Liver (tissue), 9 donors: ENCODE results near the gene ALK. TPM values are rescaled to one million over a fixed set of nuclear protein-coding genes. Genes with fewer than 3 reads are reported as not detected.

Experiments used
- DNase-seq: peaks from one replicate; pipeline ENCODE4 v3.0.0-alpha.2; 2017; ENCODE audit warnings: low spot score
- H3K27ac ChIP-seq, 2 donors: one replicate each; pipeline ENCODE4 v1.7.0; 2013; ENCODE audit warnings: inconsistent platforms in 2 of 2, low read length in 2 of 2, control low read depth in 1 of 2, low read depth in 1 of 2, mild to moderate bottlenecking in 1 of 2
- H3K27me3 ChIP-seq, 4 donors: one replicate each; pipeline versions ENCODE4 v1.6.1 to v1.7.0; 2013; ENCODE audit warnings: low read length in 3 of 4, inconsistent platforms in 1 of 4, mild to moderate bottlenecking in 1 of 4, moderate library complexity in 1 of 4; ENCODE audit not compliant: control insufficient read depth in 4 of 4, insufficient read depth in 4 of 4
- H3K36me3 ChIP-seq, 4 donors: one replicate each; pipeline versions ENCODE4 v1.6.1 to v1.7.0; 2013; ENCODE audit warnings: low read length in 3 of 4, mild to moderate bottlenecking in 3 of 4, low read depth in 1 of 4, moderate library complexity in 1 of 4; ENCODE audit not compliant: control insufficient read depth in 4 of 4, insufficient read depth in 3 of 4
- H3K4me1 ChIP-seq, 4 donors: one replicate each; pipeline versions ENCODE4 v1.6.1 to v1.7.0; 2013; ENCODE audit warnings: low read length in 3 of 4, mild to moderate bottlenecking in 3 of 4, moderate library complexity in 1 of 4; ENCODE audit not compliant: control insufficient read depth in 4 of 4, insufficient read depth in 4 of 4
- H3K4me3 ChIP-seq, 3 donors: one replicate each; pipeline versions ENCODE4 v1.6.1 to v1.7.0; 2013; ENCODE audit warnings: low read length in 3 of 3, control low read depth in 1 of 3, low read depth in 1 of 3, mild to moderate bottlenecking in 1 of 3
- H3K9ac ChIP-seq, 2 donors: one replicate each; pipeline ENCODE4 v1.7.0; 2013; ENCODE audit warnings: low read length in 2 of 2, mild to moderate bottlenecking in 2 of 2, moderate library complexity in 2 of 2, control low read depth in 1 of 2, low read depth in 1 of 2
- H3K9me3 ChIP-seq, 4 donors: one replicate each; pipeline versions ENCODE4 v1.6.1 to v1.7.0; 2013; ENCODE audit warnings: low read length in 3 of 4; ENCODE audit not compliant: control insufficient read depth in 4 of 4
- ATF3 ChIP-seq: IDR thresholded peaks from 2 replicates; pipeline ENCODE4 v1.6.1; 2016; ENCODE audit warnings: antibody characterized with exemption
- CTCF ChIP-seq: fragments of 150-350 bp; IDR thresholded peaks from 2 replicates; pipeline ENCODE4 v1.5.1; 2017; ENCODE audit warnings: improper control_type of control experiment, low read depth, low read length; ENCODE audit not compliant: missing input control
- EGR1 ChIP-seq, 2 donors: IDR thresholded peaks; 2 replicates each; pipeline ENCODE4 v1.6.1; 2016 to 2018; ENCODE audit warnings: antibody characterized with exemption in 2 of 2, low read depth in 2 of 2
- FOXA1 ChIP-seq: IDR thresholded peaks from 2 replicates; pipeline ENCODE4 v1.6.1; 2016; ENCODE audit warnings: antibody characterized with exemption
- FOXA2 ChIP-seq: IDR thresholded peaks from 2 replicates; pipeline ENCODE4 v1.6.1; 2016; ENCODE audit warnings: antibody characterized with exemption
- GABPA ChIP-seq, 2 donors: IDR thresholded peaks in 1 of 2; conservative IDR thresholded peaks in 1 of 2; 2 replicates each; pipeline ENCODE4 v1.6.1; 2016; ENCODE audit warnings: antibody characterized with exemption in 2 of 2, mild to moderate bottlenecking in 1 of 2, moderate library complexity in 1 of 2
- HNF4A ChIP-seq, 2 donors: conservative IDR thresholded peaks; 2 replicates each; pipeline ENCODE4 v1.6.1; 2016; ENCODE audit warnings: antibody characterized with exemption in 2 of 2, mild to moderate bottlenecking in 2 of 2
- HNF4G ChIP-seq: IDR thresholded peaks from 2 replicates; pipeline ENCODE4 v1.6.1; 2016; ENCODE audit warnings: antibody characterized with exemption
- JUND ChIP-seq, 2 donors: IDR thresholded peaks; 2 replicates each; pipeline ENCODE4 v1.6.1; 2016; ENCODE audit warnings: antibody characterized with exemption in 2 of 2
- MAX ChIP-seq: IDR thresholded peaks from 2 replicates; pipeline ENCODE4 v1.6.1; 2016; ENCODE audit warnings: antibody characterized with exemption
- NR2F2 ChIP-seq: IDR thresholded peaks from 2 replicates; pipeline ENCODE4 v1.6.1; 2016; ENCODE audit warnings: antibody characterized with exemption
- RAD21 ChIP-seq, 2 donors: IDR thresholded peaks; 2 replicates each; pipeline ENCODE4 v1.6.1; 2016; ENCODE audit warnings: antibody characterized with exemption in 2 of 2, mild to moderate bottlenecking in 2 of 2
- REST ChIP-seq: IDR thresholded peaks from 2 replicates; pipeline ENCODE4 v1.6.1; 2016; ENCODE audit warnings: antibody characterized with exemption, mild to moderate bottlenecking
- RXRA ChIP-seq, 2 donors: IDR thresholded peaks; 2 replicates each; pipeline ENCODE4 v1.6.1; 2017 to 2018; ENCODE audit warnings: antibody characterized with exemption in 2 of 2, mild to moderate bottlenecking in 1 of 2
- SP1 ChIP-seq: IDR thresholded peaks from 2 replicates; pipeline ENCODE4 v1.6.1; 2018; ENCODE audit warnings: antibody characterized with exemption, mild to moderate bottlenecking
- TAF1 ChIP-seq: conservative IDR thresholded peaks from 2 replicates; pipeline ENCODE4 v1.6.1; 2016; ENCODE audit warnings: antibody characterized with exemption, mild to moderate bottlenecking
- YY1 ChIP-seq: IDR thresholded peaks from 2 replicates; pipeline ENCODE4 v1.6.1; 2016; ENCODE audit warnings: antibody characterized with exemption, mild to moderate bottlenecking
- ZBTB33 ChIP-seq: IDR thresholded peaks from 2 replicates; pipeline ENCODE4 v1.6.1; 2016; ENCODE audit warnings: antibody characterized with exemption
- WGBS: extraction: QIAGEN DNeasy Blood & Tissue Kit; methylation state at CpG from one replicate; pipeline ENCODE4 v1.1.7; 2013; 5-methylcytosine and 5-hydroxymethylcytosine counted together
- polyA plus RNA-seq, 2 donors: library from polyadenylated mRNA; stranded (reverse) in 1 of 2; unstranded in 1 of 2; fragments of 200-250 nt in 1 of 2; fragments of >200 nt in 1 of 2; fragmentation: Nextera tagmentation in 1 of 2; extraction: Ambion mirVana in 1 of 2; gene quantifications; one replicate each; pipeline versions ENCODE4 v1.2.1 to v1.2.3, GENCODE V29; 2013 to 2015
- total RNA-seq, 2 donors: library from RNA; depleted of rRNA; stranded (reverse); fragments of >200 nt; gene quantifications; one replicate each; pipeline ENCODE4 v1.2.3, GENCODE V29; 2014
- donor health status: healthy.
- donor health status: healthy.
- donor health status: healthy.
- donor health status: healthy.
- donor health status: healthy.

The ALK gene
- total and polyA plus RNA-seq, 4 donors: under 0.01 TPM; not detected in 3

GRCh38 chr2:29634916-29635315, 286.5 kb downstream of the ALK start:
- Histone ChIP-seq H3K27ac (no peak overlapping the region), H3K9ac (no peak overlapping the region), H3K9me3 (no peaks in the 10 kb centered on the region), H3K27me3 (no peaks in the 10 kb centered on the region), H3K36me3 (no peaks in the 10 kb centered on the region), H3K4me1 (no peaks in the 10 kb centered on the region), H3K4me3 (no peak overlapping the region)
- WGBS: 94% methylated on average over 1 of the region's 1 CpG
- no peak for DNase-seq
- TF ChIP-seq NR2F2: no peak

GRCh38 chr2:29632018-29632417, 289.4 kb downstream of the ALK start:
- WGBS: 93% methylated on average over 2 of the region's 2 CpGs
- no peaks in the 10 kb centered on the region for H3K4me1 ChIP-seq
- no peaks in the 10 kb centered on the region for H3K36me3 ChIP-seq
- TF ChIP-seq NR2F2 (no peak), CTCF (no peak), SP1 (no peak), ZBTB33 (no peak), JUND (IDR thresholded peaks at IDR 0.05) (no peak), FOXA1 (no peak), TAF1 (no peak), GABPA (IDR thresholded peaks at IDR 0.05 in 1 of 2, conservative IDR thresholded peaks at IDR 0.05 in 1 of 2) (no peak), REST (no peak), HNF4A (conservative IDR thresholded peaks at IDR 0.05) (no peak), RXRA (IDR thresholded peaks at IDR 0.05) (no peak), ATF3 (no peak), FOXA2 (no peak), EGR1 (IDR thresholded peaks at IDR 0.05; ENCODE audit: low read depth in 2 of 2) (no peak), YY1 (no peak), MAX (no peak), HNF4G (no peak), RAD21 (IDR thresholded peaks at IDR 0.05) (no peak)
- no peak overlapping the region for H3K27ac ChIP-seq
- DNase-seq: no peak
- H3K4me3 ChIP-seq: no peak overlapping the region
- H3K27me3 ChIP-seq: no peaks in the 10 kb centered on the region
- no peak overlapping the region for H3K9ac ChIP-seq
- H3K9me3 ChIP-seq: no peaks in the 10 kb centered on the region
